OCI-LY1 (cell line): ENCODE data around the gene DPH1.

Experiments used
- H2AFZ ChIP-seq: fragments of 200-600 bp; sonication (generic), shearing (Covaris generic); 2 replicates; pipeline ENCODE4 v1.6.0; 2014; ENCODE audit warnings: antibody characterized with exemption, mild to moderate bottlenecking, low read length
- H3F3A ChIP-seq: fragments of 200-600 bp; sonication (generic), shearing (Covaris generic); 2 replicates; pipeline ENCODE4 v1.6.0; 2014; ENCODE audit warnings: mild to moderate bottlenecking, antibody characterized with exemption, low read length, moderate library complexity; ENCODE audit not compliant: insufficient read depth
- H3K27ac ChIP-seq: fragments of 200-600 bp; sonication (generic); 2 replicates; pipeline ENCODE4 v1.5.1; 2014; ENCODE audit warnings: low read length, mixed run types, mild to moderate bottlenecking, low read depth; ENCODE audit not compliant: poor library complexity, severe bottlenecking
- H3K27me3 ChIP-seq: fragments of 200-600 bp; sonication (generic); 2 replicates; pipeline ENCODE4 v1.6.0; 2014; ENCODE audit warnings: antibody characterized with exemption, mild to moderate bottlenecking, low read length, moderate library complexity; ENCODE audit not compliant: insufficient read depth
- H3K36me3 ChIP-seq: fragments of 200-600 bp; sonication (generic); 2 replicates; pipeline ENCODE4 v1.6.1; 2014; ENCODE audit warnings: mild to moderate bottlenecking, antibody characterized with exemption, low read length, moderate library complexity, mixed read lengths; ENCODE audit not compliant: insufficient read depth
- H3K4me1 ChIP-seq: fragments of 200-600 bp; sonication (generic); 2 replicates; pipeline ENCODE4 v1.5.1; 2014; ENCODE audit warnings: mild to moderate bottlenecking, low read length, moderate library complexity; ENCODE audit not compliant: insufficient read depth, severe bottlenecking
- H3K4me2 ChIP-seq: fragments of 200-600 bp; sonication (generic), shearing (Covaris generic); 2 replicates; pipeline ENCODE4 v1.6.1; 2014; ENCODE audit warnings: low read length
- H3K4me3 ChIP-seq: fragments of 200-600 bp; sonication (generic); 2 replicates; pipeline ENCODE4 v1.5.1; 2014; ENCODE audit warnings: low read length, low read depth, mild to moderate bottlenecking, mixed read lengths; ENCODE audit not compliant: poor library complexity, severe bottlenecking
- H3K79me2 ChIP-seq: fragments of 200-600 bp; shearing (Covaris generic); 2 replicates; pipeline ENCODE4 v1.6.1; 2016; ENCODE audit warnings: mixed run types, low read length, mixed read lengths; ENCODE audit not compliant: insufficient read depth
- H3K9ac ChIP-seq: fragments of 200-600 bp; sonication (generic), shearing (Covaris generic); 2 replicates; pipeline ENCODE4 v1.6.1; 2014; ENCODE audit warnings: mild to moderate bottlenecking, low read length, mixed read lengths
- H3K9me2 ChIP-seq: fragments of 200-600 bp; sonication (generic), shearing (Covaris generic); 2 replicates; pipeline ENCODE4 v1.6.1; 2014; ENCODE audit warnings: low read depth, mild to moderate bottlenecking, low read length, mixed read lengths
- H3K9me3 ChIP-seq: fragments of 200-600 bp; shearing (Covaris generic); 2 replicates; pipeline ENCODE4 v1.6.1; 2014; ENCODE audit warnings: low read length, mixed read lengths
- H4K20me1 ChIP-seq: fragments of 200-600 bp; sonication (generic), shearing (Covaris generic); 2 replicates; pipeline ENCODE4 v1.6.0; 2016; ENCODE audit warnings: mild to moderate bottlenecking, low read length; ENCODE audit not compliant: insufficient read depth
- EZH2 ChIP-seq: fragments of 200-600 bp; sonication (generic), shearing (Covaris generic); IDR thresholded peaks from 2 replicates; pipeline ENCODE4 v1.8.0; 2017; ENCODE audit warnings: borderline replicate concordance, mixed run types, mild to moderate bottlenecking, antibody characterized with exemption, low read length, moderate library complexity, mixed read lengths
- TF ChIP-seq, protein P1 (sequence below): fragments of 200-600 bp; sonication (generic), shearing (Covaris generic); IDR thresholded peaks from 2 replicates; pipeline ENCODE4 v1.5.1; 2017; ENCODE audit warnings: mild to moderate bottlenecking, antibody characterized with exemption, low read length, moderate library complexity, mixed read lengths

The DPH1 gene

GRCh38 chr17:1995321-1995892 lies 34.5 kb upstream of the DPH1 start:
- Histone ChIP-seq H3K9me2 (no peaks in the 10 kb centered on the region), H3K4me2 (no peak overlapping the region), H3K4me1 (no peaks in the 10 kb centered on the region), H3K9me3 (no peaks in the 10 kb centered on the region), H3K36me3 (no peaks in the 10 kb centered on the region), H3K79me2 (no peaks in the 10 kb centered on the region), H3F3A (no peaks in the 10 kb centered on the region), H3K27ac (no peak overlapping the region), H2AFZ (no peak overlapping the region), H3K27me3 (peaks cover 3% of the 10 kb centered on the region), H3K4me3 (no peak overlapping the region), H4K20me1 (no peaks in the 10 kb centered on the region), H3K9ac (no peak overlapping the region)
- TF ChIP-seq, protein P1, sequence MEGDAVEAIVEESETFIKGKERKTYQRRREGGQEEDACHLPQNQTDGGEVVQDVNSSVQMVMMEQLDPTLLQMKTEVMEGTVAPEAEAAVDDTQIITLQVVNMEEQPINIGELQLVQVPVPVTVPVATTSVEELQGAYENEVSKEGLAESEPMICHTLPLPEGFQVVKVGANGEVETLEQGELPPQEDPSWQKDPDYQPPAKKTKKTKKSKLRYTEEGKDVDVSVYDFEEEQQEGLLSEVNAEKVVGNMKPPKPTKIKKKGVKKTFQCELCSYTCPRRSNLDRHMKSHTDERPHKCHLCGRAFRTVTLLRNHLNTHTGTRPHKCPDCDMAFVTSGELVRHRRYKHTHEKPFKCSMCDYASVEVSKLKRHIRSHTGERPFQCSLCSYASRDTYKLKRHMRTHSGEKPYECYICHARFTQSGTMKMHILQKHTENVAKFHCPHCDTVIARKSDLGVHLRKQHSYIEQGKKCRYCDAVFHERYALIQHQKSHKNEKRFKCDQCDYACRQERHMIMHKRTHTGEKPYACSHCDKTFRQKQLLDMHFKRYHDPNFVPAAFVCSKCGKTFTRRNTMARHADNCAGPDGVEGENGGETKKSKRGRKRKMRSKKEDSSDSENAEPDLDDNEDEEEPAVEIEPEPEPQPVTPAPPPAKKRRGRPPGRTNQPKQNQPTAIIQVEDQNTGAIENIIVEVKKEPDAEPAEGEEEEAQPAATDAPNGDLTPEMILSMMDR = no peak
- no peak for TF ChIP-seq EZH2

DNA sequence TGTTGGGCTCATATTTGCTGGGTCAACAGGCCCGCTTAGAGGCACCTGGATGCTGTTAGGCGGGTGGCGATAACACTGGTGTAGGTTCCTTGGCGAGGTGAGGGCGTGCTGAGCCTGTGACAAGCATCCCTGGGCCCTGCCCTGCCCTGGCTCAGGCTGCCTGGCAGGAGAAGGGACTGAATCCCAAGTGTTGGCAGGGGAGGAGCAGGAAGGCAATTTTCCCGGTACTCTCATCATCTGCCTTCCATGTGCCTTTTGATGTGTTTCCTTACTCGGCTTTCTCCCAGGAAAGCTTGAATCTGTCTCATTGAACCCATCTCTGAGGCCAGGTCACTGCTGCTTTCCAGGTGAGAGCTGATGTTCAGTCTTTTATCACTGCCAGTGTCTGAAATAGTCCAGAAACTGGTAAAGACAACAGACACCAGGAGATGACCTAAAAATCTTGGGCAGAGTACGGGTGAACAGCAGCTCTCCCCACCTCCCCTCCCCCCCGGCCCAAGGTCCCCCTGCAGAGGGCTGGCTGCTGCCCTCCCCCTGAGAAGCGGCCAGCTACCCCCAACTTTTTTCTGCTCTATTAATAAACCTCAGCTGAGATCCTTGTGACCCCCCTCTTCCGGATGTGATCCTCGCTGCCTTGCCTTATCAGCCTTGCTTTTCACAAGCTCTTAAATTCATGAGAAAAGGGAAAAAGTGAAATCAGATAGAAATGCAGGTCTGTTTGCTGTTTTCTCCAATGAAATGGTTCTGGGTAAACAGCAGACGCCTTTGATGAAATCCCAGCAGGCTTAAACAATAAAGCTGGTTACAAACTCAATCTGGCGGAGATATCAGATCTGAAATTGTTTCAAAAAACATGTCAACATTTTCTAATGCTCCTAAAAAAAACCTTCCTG lies 33.8 kb upstream of the DPH1 start:
- Histone ChIP-seq H3K4me1 (no peaks in the 10 kb centered on the region), H3K27me3 (peaks cover 3% of the 10 kb centered on the region)

DNA sequence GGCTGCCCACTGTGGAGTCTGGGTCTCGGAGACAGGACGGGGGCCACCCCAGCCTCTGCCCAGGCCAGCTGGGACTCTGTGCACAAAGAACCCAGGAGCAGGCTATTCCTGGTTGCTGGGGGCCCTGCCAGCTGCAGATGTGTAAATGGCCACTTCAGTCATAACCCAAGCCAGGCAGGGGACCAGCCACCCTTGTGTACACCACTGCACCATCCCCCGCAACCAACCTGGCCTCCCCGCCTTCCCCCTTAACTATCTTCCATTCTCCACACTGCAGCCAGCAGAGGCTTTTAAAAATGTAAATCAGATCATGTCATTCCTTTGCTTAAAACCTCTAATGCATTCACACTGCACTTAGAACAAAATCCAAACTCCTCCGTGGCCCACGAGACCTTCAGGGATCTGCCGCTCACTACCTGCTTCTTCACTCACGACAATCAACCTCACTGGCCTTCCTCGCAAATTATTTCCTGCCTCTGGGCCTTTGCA lies 33.1 kb upstream of the DPH1 start:
- Histone ChIP-seq H3K9me3 (no peaks in the 10 kb centered on the region), H3K9ac (no peak overlapping the region), H3K27ac (no peak overlapping the region)

More for the DNA sequence above, 33.8 kb upstream of the DPH1 start:
- Histone ChIP-seq H3K4me3 (no peak overlapping the region), H3K9me2 (no peaks in the 10 kb centered on the region), H3K36me3 (no peaks in the 10 kb centered on the region), H3K4me2 (no peak overlapping the region), H3K9ac (no peak overlapping the region), H3K79me2 (no peaks in the 10 kb centered on the region), H3K27ac (no peak overlapping the region), H3F3A (no peaks in the 10 kb centered on the region), H2AFZ (no peak overlapping the region), H3K9me3 (no peaks in the 10 kb centered on the region), H4K20me1 (no peaks in the 10 kb centered on the region)
- TF ChIP-seq EZH2 = no peak
- TF ChIP-seq, protein P1 = no peak

More for the DNA sequence above, 33.1 kb upstream of the DPH1 start:
- no peak overlapping the region for H3K4me3 ChIP-seq
- H3K9me2 ChIP-seq = no peaks in the 10 kb centered on the region
- H3K36me3 ChIP-seq = no peaks in the 10 kb centered on the region
- H4K20me1 ChIP-seq = no peaks in the 10 kb centered on the region
- peaks cover 3% of the 10 kb centered on the region for H3K27me3 ChIP-seq
- no peaks in the 10 kb centered on the region for H3K79me2 ChIP-seq
- no peak overlapping the region for H3K4me2 ChIP-seq
- no peak overlapping the region for H2AFZ ChIP-seq
- no peaks in the 10 kb centered on the region for H3K4me1 ChIP-seq
- no peak for TF ChIP-seq EZH2
- TF ChIP-seq, protein P1 = no peak
- H3F3A ChIP-seq = no peaks in the 10 kb centered on the region
